NK-92 treated with Interleukin-12 subunit alpha and Interleukin-12 subunit beta, amount 100 ng/mL, for 24 hours (cell line): ENCODE data around the gene LASP1NB.
"Not testable (repeated sequence)": the region's sequence is repeated elsewhere in the genome, so short reads cannot be mapped to it uniquely, and the experiment has no call there.

ENCODE experiments used
- DNase-seq: peaks from one replicate; lab custom pipeline; 2025; lab: John Stamatoyannopoulos, UW

LASP1NB gene

GRCh38 chr17:38918129-38918913 lies 7.1 kb upstream of the LASP1NB start:
- DNase-seq = no peak

DNA sequence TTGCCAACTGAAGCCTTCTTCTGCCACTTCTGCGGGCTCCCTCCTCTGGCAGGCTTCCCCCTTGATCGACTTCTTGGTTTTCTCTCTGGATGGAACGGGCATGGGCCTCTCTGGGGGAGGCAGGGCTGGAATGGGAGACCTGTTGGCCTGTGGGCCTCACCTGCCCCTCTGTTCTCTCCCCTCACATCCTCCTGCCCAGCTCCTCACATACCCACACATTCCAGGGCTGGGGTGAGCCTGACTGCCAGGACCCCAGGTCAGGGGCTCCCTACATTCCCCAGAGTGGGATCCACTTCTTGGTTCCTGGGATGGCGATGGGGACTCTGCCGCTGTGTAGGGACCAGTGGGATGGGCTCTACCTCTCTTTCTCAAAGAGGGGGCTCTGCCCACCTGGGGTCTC lies 6.5 kb upstream of the LASP1NB start:
- DNase-seq = no peak

GRCh38 chr17:38919316-38920078 lies 5.9 kb upstream of the LASP1NB start:
- DNase-seq = no peak

DNA sequence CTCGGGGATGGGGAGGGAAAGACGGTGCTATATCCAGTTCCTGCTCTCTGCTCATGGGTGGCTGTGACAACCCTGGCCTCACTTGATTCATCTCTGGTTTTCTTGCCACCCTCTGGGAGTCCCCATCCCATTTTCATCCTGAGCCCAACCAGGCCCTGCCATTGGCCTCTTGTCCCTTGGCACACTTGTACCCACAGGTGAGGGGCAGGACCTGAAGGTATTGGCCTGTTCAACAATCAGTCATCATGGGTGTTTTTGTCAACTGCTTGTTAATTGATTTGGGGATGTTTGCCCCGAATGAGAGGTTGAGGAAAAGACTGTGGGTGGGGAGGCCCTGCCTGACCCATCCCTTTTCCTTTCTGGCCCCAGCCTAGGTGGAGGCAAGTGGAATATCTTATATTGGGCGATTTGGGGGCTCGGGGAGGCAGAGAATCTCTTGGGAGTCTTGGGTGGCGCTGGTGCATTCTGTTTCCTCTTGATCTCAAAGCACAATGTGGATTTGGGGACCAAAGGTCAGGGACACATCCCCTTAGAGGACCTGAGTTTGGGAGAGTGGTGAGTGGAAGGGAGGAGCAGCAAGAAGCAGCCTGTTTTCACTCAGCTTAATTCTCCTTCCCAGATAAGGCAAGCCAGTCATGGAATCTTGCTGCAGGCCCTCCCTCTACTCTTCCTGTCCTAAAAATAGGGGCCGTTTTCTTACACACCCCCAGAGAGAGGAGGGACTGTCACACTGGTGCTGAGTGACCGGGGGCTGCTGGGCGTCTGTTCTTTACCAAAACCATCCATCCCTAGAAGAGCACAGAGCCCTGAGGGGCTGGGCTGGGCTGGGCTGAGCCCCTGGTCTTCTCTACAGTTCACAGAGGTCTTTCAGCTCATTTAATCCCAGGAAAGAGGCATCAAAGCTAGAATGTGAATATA lies 4.8 kb upstream of the LASP1NB start:
- no peak for DNase-seq

DNA sequence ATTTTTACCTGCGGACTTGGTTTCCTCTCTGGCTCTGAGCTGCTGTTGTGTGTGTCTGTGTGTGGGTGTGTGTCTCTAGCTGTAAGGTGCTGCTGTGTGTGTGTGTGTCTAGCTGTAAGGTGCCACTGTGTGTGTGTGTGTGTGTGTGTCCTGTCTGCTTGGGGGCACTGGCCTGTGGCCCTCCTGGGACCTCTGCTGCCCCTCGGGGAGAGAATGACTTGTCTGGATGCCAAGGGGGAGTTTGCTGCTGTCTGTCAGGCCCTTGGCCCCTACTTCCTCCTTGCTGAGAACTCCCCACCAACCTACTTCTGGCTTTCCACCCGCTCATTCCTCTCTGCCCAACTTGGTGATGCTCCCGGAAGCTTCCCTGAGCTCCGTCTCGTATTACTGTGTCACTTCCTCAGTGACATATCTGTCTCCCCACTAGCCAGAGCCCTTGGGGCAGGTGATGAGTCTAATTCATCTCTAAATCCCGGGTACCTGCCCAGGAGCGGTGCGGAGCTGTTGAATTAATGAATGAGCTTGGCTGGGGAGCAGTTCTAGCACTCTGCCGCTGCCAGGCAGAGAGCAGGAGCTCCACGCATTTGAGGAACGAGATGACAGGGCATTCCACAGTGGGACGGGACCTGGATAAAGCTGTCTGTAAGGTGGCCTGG lies 3.5 kb upstream of the LASP1NB start:
- no peak for DNase-seq

GRCh38 chr17:38922538-38923297 lies 2.7 kb upstream of the LASP1NB start:
- no peak for DNase-seq

DNA sequence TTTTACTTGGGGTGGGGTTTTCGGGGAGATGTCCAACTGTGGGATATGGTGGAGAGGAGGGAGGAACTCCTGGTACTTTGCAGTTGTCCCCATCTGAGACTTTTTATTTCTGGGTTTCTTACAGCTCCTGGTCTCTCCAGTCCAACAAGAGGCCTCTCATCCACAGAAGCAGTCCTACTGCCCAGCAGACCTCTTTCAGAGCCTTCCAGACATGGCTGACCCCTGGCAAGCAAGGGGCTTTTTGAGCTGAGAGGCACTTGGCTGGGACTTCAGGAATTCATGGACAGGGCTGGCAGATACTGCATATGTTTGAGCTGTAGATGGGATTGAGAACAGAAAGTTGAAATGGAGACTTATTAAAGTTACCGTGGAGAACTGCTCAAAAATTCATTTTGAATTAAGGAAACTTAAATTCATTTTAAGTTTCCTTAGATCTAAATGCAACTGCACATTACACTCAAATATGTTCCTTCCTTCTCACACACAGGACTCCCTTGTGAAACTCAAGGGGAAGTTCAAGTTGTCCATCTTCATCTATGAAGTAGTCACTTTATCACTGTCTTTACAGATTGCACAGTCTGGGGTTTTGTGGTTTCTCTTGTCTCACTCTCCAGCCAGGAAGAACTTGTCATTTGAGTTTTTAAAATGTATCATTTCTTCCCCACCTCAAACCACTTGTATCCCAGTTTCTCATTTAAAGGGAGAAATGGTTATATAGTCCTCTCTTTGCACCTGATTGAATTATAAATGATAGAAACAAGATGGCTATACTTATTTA lies 1.1 kb downstream of the LASP1NB start:
- no peak for DNase-seq

- DNase-seq = not testable (repeated sequence)
Observed at GRCh38 chr17:38930782-38931181, 5.4 kb downstream of the LASP1NB start.

DNA sequence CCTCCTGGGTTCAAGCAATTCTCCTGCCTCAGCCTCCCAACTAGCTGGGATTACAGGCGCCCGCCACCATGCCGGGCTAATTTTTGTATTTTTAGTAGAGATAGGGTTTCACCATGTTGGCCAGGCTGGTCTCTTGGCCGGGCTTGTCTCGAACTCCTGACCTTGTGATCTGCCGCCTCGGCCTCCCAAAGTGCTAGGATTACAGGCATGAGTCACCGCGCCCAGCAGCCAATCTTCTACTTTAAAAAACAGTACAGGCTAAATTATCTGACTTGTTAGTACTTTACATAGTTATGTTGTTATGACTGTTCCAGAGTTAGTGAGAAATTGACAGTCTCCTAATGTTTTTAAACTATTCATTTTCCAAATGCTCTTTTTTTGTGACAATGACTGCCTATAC lies 8.5 kb downstream of the LASP1NB start:
- not testable (repeated sequence) for DNase-seq

DNA sequence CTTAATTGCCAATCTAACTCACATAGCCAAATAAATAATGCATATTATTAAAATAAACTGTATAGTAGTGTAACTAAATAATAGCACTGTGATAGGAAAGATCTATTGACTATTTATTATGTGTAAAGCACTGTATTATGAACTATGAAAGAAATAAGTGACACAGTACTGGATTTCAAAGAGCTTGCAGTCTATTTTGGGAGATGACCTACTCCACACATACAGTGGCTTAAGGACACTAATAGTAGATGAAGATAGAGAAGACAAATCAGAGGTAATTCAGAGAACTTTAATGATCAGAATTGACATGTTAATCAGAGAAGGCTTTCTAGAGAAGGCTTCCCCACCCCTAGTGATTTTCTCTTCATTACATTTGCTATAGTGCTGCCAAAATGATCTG lies 14.6 kb downstream of the LASP1NB start:
- no peak for DNase-seq

- DNase-seq = no peak
Observed at GRCh38 chr17:38940404-38940803, 15.0 kb downstream of the LASP1NB start.

GRCh38 chr17:38942696-38943334 lies 17.4 kb downstream of the LASP1NB start:
- DNase-seq = no peak

DNA sequence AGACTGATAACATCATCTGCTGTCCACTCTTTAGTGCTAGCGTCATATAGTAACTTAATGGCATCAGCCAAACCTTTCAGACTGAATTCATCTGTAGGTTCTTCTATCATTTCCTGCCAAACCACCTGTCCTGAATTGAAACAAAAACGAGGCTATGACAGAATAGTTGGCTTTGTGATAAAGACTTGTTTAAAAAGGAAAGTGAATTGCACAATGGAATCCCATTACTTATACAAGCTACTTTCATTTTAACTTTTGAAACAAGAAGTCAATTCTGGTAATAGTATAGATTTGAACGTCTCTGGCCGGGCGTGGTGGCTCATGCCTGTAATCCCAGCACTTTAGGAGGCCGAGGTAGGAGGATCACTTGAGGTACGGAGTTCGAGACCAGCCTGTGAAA lies 18.2 kb downstream of the LASP1NB start:
- DNase-seq = no peak

DNA sequence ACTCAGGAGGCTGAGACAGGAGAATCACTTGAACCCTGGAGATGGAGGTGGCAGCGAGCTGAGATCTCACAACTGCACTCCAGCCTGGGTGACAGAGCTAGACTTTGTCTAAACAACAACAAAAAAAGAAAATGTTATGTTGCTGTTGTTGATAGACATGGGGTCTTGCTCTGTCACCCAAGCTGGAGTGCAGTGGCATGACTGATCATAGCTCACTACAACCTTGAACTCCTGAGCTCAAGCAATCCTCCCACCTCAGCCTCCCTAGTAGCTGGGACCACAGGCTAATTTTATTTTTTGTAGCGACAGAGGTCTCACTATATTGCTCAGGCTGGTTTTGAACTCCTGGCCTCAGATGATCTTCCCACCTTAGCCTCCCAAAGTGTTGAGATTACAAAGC lies 21.8 kb downstream of the LASP1NB start:
- no peak for DNase-seq

- DNase-seq = not testable (repeated sequence)
Observed at GRCh38 chr17:38953800-38954199, 28.4 kb downstream of the LASP1NB start.

GRCh38 chr17:38958326-38958725 lies 32.9 kb downstream of the LASP1NB start:
- DNase-seq = no peak

- no peak for DNase-seq
Observed at GRCh38 chr17:38958756-38959155, 33.3 kb downstream of the LASP1NB start.

DNA sequence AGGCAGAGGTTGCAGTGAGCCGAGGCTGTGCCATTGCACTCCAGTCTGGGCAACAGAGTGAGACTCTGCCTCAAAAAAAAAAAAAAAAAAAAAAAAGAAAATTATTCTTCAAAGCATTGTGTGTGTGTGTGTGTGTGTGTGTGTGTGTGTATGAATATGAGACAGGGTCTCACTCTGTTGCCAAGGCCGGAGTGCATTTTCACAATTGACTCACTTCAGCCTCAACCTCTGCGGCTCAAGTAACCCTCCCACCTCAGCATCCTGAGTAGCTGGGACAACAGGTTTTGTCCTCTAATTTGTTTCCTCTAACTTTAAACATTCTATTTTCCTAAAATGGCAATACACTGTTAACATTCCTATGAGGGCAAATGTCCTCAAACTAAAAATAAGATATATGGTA lies 34.1 kb downstream of the LASP1NB start:
- DNase-seq = no peak

- no peak for DNase-seq
Observed at GRCh38 chr17:38960402-38960801, 35.0 kb downstream of the LASP1NB start.

- no peak for DNase-seq
Observed at GRCh38 chr17:38961413-38961812, 36.0 kb downstream of the LASP1NB start.
